KMS-11 (cell line): Measurements from ENCODE around the gene KCTD16.

Experiments
- H2AFZ ChIP-seq: fragments of 200-600 bp; sonication (generic); 2 replicates; pipeline ENCODE4 v1.6.1; 2016; ENCODE audit warnings: antibody characterized with exemption, mixed run types, low read depth
- H3K27ac ChIP-seq: fragments of 200-600 bp; sonication (generic); 2 replicates; pipeline ENCODE4 v1.6.1; 2016; ENCODE audit warnings: mild to moderate bottlenecking, mixed run types
- H3K27me3 ChIP-seq: fragments of 200-600 bp; sonication (generic); 2 replicates; pipeline ENCODE4 v1.6.1; 2017; ENCODE audit warnings: mild to moderate bottlenecking, low read depth, mixed run types, moderate library complexity; ENCODE audit not compliant: insufficient read depth
- H3K36me3 ChIP-seq: fragments of 200-600 bp; sonication (generic); 2 replicates; pipeline ENCODE4 v1.6.1; 2017; ENCODE audit warnings: mild to moderate bottlenecking, mixed run types; ENCODE audit not compliant: insufficient read depth
- H3K4me1 ChIP-seq: fragments of 200-600 bp; sonication (generic); 2 replicates; pipeline ENCODE4 v1.6.1; 2016; ENCODE audit warnings: mild to moderate bottlenecking, low read depth, mixed run types; ENCODE audit not compliant: poor library complexity, severe bottlenecking
- H3K4me2 ChIP-seq: fragments of 200-600 bp; sonication (generic); 2 replicates; pipeline ENCODE4 v1.7.0; 2016; ENCODE audit warnings: mild to moderate bottlenecking, mixed run types
- H3K4me3 ChIP-seq: fragments of 200-600 bp; sonication (generic); IDR thresholded peaks from 2 replicates; pipeline ENCODE4 v1.6.1; 2017; ENCODE audit warnings: low read depth, low read length, mixed read lengths; ENCODE audit not compliant: insufficient read depth
- H3K79me2 ChIP-seq: fragments of 200-600 bp; sonication (generic); 2 replicates; pipeline ENCODE4 v1.6.1; 2016; ENCODE audit warnings: low read depth, mixed run types; ENCODE audit not compliant: insufficient read depth
- H3K9ac ChIP-seq: fragments of 200-600 bp; sonication (generic); 2 replicates; pipeline ENCODE4 v1.6.1; 2016; ENCODE audit warnings: mild to moderate bottlenecking, mixed run types
- H4K20me1 ChIP-seq: fragments of 200-600 bp; sonication (generic); 2 replicates; pipeline ENCODE4 v1.6.1; 2016; ENCODE audit warnings: mild to moderate bottlenecking, mixed run types; ENCODE audit not compliant: insufficient read depth
- TF ChIP-seq, protein P1 (sequence below): fragments of 200-600 bp; sonication (generic); conservative IDR thresholded peaks from 2 replicates; pipeline ENCODE4 v1.6.1; 2017; ENCODE audit warnings: low read depth, mild to moderate bottlenecking, antibody characterized with exemption, low read length, moderate library complexity, mixed read lengths

The KCTD16 gene

DNA sequence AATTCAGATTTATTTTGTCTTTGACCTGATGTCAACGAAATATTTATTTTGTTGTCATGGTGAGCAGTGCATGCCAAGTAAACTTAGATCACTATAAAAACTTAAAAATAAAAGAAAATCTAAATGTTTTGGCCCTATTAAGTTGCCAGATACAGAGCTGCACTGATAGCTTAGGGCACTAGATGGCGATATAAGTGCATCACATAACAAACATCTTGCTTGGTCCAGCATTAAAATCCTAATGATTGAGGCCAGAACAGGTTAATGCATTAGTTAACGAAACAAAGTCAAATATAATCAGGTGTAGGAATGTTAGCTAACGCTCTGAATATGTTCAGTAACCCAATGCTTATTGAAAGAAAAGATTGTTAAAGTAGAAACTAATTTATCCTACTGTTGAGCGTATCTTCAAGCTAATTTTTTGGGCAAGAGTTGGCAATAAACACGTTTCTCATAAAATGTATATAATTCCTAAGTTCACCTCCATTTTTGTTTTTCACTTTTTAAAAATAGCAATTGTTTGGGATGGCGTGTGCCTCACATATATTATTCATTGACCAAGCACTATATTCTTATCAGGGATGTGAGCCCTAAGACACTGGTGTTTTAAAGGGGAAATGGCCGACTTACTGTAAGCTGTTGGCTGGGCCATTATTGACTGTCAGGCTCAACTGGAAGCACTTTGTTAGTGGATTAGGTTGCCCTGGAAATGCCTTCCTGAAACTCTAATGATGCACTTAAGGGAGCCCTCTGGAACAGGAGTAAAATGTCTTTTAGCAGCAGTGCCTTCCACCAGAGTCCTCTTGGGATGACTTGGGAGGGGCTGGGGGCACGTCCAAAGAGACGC lies 33.3 kb downstream of the KCTD16 start:
- Histone ChIP-seq H3K79me2 (no peaks in the 10 kb centered on the region), H4K20me1 (no peaks in the 10 kb centered on the region), H3K4me3 (no peak overlapping the region), H2AFZ (no peak overlapping the region), H3K9ac (no peak overlapping the region), H3K4me1 (no peaks in the 10 kb centered on the region), H3K27me3 (no peaks in the 10 kb centered on the region), H3K4me2 (no peak overlapping the region), H3K36me3 (no peaks in the 10 kb centered on the region), H3K27ac (no peak overlapping the region)
- TF ChIP-seq, protein P1, sequence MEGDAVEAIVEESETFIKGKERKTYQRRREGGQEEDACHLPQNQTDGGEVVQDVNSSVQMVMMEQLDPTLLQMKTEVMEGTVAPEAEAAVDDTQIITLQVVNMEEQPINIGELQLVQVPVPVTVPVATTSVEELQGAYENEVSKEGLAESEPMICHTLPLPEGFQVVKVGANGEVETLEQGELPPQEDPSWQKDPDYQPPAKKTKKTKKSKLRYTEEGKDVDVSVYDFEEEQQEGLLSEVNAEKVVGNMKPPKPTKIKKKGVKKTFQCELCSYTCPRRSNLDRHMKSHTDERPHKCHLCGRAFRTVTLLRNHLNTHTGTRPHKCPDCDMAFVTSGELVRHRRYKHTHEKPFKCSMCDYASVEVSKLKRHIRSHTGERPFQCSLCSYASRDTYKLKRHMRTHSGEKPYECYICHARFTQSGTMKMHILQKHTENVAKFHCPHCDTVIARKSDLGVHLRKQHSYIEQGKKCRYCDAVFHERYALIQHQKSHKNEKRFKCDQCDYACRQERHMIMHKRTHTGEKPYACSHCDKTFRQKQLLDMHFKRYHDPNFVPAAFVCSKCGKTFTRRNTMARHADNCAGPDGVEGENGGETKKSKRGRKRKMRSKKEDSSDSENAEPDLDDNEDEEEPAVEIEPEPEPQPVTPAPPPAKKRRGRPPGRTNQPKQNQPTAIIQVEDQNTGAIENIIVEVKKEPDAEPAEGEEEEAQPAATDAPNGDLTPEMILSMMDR: peak; percentile 92

DNA sequence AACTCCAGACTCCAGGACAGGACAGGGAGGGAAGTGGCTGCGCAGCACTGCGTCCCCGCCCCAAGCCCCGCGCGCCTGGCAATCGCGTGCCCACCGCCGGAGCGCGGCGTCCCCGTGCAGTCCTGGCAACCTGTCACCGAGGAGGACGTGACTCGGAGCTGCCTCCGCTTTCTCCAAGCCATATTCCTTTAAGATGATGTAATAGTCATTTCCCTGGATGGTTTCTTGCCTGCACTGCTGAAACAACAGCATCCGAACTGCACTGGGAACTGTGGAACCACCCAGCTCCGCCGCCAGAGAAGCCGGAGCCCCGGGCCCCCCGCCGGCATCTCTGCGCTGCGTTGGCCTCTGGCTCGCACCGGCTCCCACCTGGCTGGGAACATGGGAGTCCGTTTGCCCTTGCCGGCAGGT lies 34.5 kb downstream of the KCTD16 start:
- H2AFZ ChIP-seq: no peak overlapping the region
- no peaks in the 10 kb centered on the region for H3K27me3 ChIP-seq
- TF ChIP-seq, protein P1: no peak
- H4K20me1 ChIP-seq: no peaks in the 10 kb centered on the region
- no peak overlapping the region for H3K27ac ChIP-seq
- no peaks in the 10 kb centered on the region for H3K4me1 ChIP-seq
- H3K9ac ChIP-seq: no peak overlapping the region
- H3K4me2 ChIP-seq: no peak overlapping the region
- no peaks in the 10 kb centered on the region for H3K79me2 ChIP-seq
- no peak overlapping the region for H3K4me3 ChIP-seq
- no peaks in the 10 kb centered on the region for H3K36me3 ChIP-seq

DNA sequence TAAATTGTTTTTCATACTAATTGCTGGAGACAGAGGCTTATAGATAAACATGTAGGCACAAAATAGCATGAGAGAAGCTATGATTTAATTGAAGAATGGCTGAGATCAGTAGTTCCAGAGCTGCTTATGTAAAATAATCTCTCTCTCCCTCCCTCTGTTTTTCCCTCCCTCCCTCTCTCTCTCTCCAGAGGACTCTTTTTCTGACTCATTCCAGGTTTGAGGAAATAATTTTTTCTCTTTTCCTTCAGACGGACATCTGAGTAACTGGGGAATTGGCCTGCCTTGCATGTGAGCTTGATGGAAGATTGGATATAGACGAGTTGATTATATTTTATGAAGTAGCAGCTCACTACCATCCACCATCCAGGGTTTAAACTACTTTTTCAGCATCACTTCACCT lies 35.5 kb downstream of the KCTD16 start:
- no peak overlapping the region for H3K4me2 ChIP-seq
- no peaks in the 10 kb centered on the region for H3K27me3 ChIP-seq
- TF ChIP-seq, protein P1: no peak
- no peak overlapping the region for H2AFZ ChIP-seq
- H3K79me2 ChIP-seq: no peaks in the 10 kb centered on the region
- no peaks in the 10 kb centered on the region for H4K20me1 ChIP-seq
- no peaks in the 10 kb centered on the region for H3K36me3 ChIP-seq
- H3K4me3 ChIP-seq: no peak overlapping the region
- H3K9ac ChIP-seq: no peak overlapping the region
- H3K4me1 ChIP-seq: no peaks in the 10 kb centered on the region
- H3K27ac ChIP-seq: no peak overlapping the region

DNA sequence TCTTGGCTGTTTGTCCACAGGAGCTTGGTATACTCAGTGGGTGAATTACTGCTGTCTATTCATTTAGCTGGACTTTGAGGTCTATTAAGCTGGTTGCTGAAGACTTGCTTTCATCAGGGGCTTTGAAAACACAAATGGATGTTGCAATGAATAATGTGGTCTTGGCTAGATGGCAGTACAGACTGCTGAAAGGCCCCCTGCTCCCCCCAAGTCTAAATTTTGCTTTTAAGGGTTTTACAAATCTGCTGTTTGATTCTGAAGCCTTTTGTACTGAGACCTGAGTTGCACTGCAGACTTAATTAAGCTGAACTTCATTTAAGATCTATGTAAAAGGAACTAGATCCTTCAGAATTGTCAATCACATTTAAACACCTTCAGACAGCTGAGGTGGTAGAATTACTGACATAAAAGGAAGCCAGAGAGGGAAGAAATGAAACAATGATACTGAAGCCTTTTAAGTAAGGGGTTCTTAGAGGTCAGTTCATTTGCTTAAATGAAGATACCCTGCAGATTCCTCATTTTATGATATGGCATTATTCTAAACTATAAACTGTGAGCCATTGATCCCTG lies 37.3 kb downstream of the KCTD16 start:
- H3K27me3 ChIP-seq: no peaks in the 10 kb centered on the region
- no peak overlapping the region for H3K27ac ChIP-seq
- no peaks in the 10 kb centered on the region for H4K20me1 ChIP-seq
- H3K36me3 ChIP-seq: no peaks in the 10 kb centered on the region
- no peaks in the 10 kb centered on the region for H3K79me2 ChIP-seq
- H2AFZ ChIP-seq: no peak overlapping the region
- no peak overlapping the region for H3K9ac ChIP-seq
- TF ChIP-seq, protein P1: peak; percentile 36; the same call in 1 of the 2 replicates
- no peak overlapping the region for H3K4me2 ChIP-seq
- H3K4me1 ChIP-seq: no peaks in the 10 kb centered on the region
- no peak overlapping the region for H3K4me3 ChIP-seq
